ENCODE measurements around the gene NUBP2.
A peak's percentile ranks its signal among the peaks of the same experiment; 100 is the strongest.

- TF ChIP-seq CTCF (IDR thresholded peaks at IDR 0.05): peak; percentile 81 to 95 (median 84)
- peak; percentile 78 to 92 (median 81) for TF ChIP-seq POLR2AphosphoS5 (IDR thresholded peaks at IDR 0.05)
- TF ChIP-seq POLR2A (IDR thresholded peaks at IDR 0.05): peak; percentile 69
- TF ChIP-seq EP300 (IDR thresholded peaks at IDR 0.05; ENCODE audit: low read depth): no peak
These were observed 9.7 kb upstream of the NUBP2 start, which contains the start of gene MRPS34 for GRCh38 chr16:1772908-1773702.

Data from transverse colon (tissue), 4 donors.